Activated naive CD4-positive, alpha-beta T cell treated with Interleukin-2 at 50 U/mL for 16 hours (primary cell): ENCODE measurements around the gene GRM2.
"Not testable (repeated sequence)": the region's sequence is repeated elsewhere in the genome, so short reads cannot be mapped to it uniquely, and the experiment has no call there.

Experiments used
- DNase-seq: peaks from one replicate; pipeline ENCODE4 v3.0.0-alpha.2; 2020

Gene GRM2

GRCh38 chr3:51729042-51729633, 22.3 kb downstream of the GRM2 start:
- DNase-seq: no peak

- no peak for DNase-seq
These were observed 27.1 kb downstream of the GRM2 start for GRCh38 chr3:51733859-51734571.

- no peak for DNase-seq
These were observed 27.7 kb downstream of the GRM2 start for GRCh38 chr3:51734572-51734907.

- DNase-seq: no peak
These were observed 28.2 kb downstream of the GRM2 start for GRCh38 chr3:51735039-51735438.

GRCh38 chr3:51735950-51736349, 29.1 kb downstream of the GRM2 start:
- DNase-seq: no peak

GRCh38 chr3:51739110-51739509, 32.2 kb downstream of the GRM2 start:
- no peak for DNase-seq

GRCh38 chr3:51742320-51742719, 35.5 kb downstream of the GRM2 start:
- not testable (repeated sequence) for DNase-seq

GRCh38 chr3:51742978-51743377, 36.1 kb downstream of the GRM2 start:
- not testable (repeated sequence) for DNase-seq

- DNase-seq: no peak
These were observed 41.0 kb downstream of the GRM2 start for GRCh38 chr3:51747840-51748239.

- no peak for DNase-seq
These were observed 41.5 kb downstream of the GRM2 start for GRCh38 chr3:51748327-51748726.

GRCh38 chr3:51750878-51751277, 44.0 kb downstream of the GRM2 start:
- no peak for DNase-seq

- no peak for DNase-seq
These were observed 44.4 kb downstream of the GRM2 start for GRCh38 chr3:51751287-51751686.

GRCh38 chr3:51753763-51754750, 47.2 kb downstream of the GRM2 start:
- DNase-seq: not testable (repeated sequence)

- no peak for DNase-seq
These were observed 52.3 kb downstream of the GRM2 start for GRCh38 chr3:51759203-51759602.
